OCI-LY1 (cell line): ENCODE results near the gene ZNF853.

Experiments
- H2AFZ ChIP-seq: fragments of 200-600 bp; sonication (generic), shearing (Covaris generic); 2 replicates; pipeline ENCODE4 v1.6.0; 2014; ENCODE audit warnings: antibody characterized with exemption, mild to moderate bottlenecking, low read length
- H3F3A ChIP-seq: fragments of 200-600 bp; sonication (generic), shearing (Covaris generic); 2 replicates; pipeline ENCODE4 v1.6.0; 2014; ENCODE audit warnings: mild to moderate bottlenecking, antibody characterized with exemption, low read length, moderate library complexity; ENCODE audit not compliant: insufficient read depth
- H3K27ac ChIP-seq: fragments of 200-600 bp; sonication (generic); 2 replicates; pipeline ENCODE4 v1.5.1; 2014; ENCODE audit warnings: low read length, mixed run types, mild to moderate bottlenecking, low read depth; ENCODE audit not compliant: poor library complexity, severe bottlenecking
- H3K27me3 ChIP-seq: fragments of 200-600 bp; sonication (generic); 2 replicates; pipeline ENCODE4 v1.6.0; 2014; ENCODE audit warnings: antibody characterized with exemption, mild to moderate bottlenecking, low read length, moderate library complexity; ENCODE audit not compliant: insufficient read depth
- H3K36me3 ChIP-seq: fragments of 200-600 bp; sonication (generic); 2 replicates; pipeline ENCODE4 v1.6.1; 2014; ENCODE audit warnings: mild to moderate bottlenecking, antibody characterized with exemption, low read length, moderate library complexity, mixed read lengths; ENCODE audit not compliant: insufficient read depth
- H3K4me1 ChIP-seq: fragments of 200-600 bp; sonication (generic); 2 replicates; pipeline ENCODE4 v1.5.1; 2014; ENCODE audit warnings: mild to moderate bottlenecking, low read length, moderate library complexity; ENCODE audit not compliant: insufficient read depth, severe bottlenecking
- H3K4me2 ChIP-seq: fragments of 200-600 bp; sonication (generic), shearing (Covaris generic); 2 replicates; pipeline ENCODE4 v1.6.1; 2014; ENCODE audit warnings: low read length
- H3K4me3 ChIP-seq: fragments of 200-600 bp; sonication (generic); 2 replicates; pipeline ENCODE4 v1.5.1; 2014; ENCODE audit warnings: low read length, low read depth, mild to moderate bottlenecking, mixed read lengths; ENCODE audit not compliant: poor library complexity, severe bottlenecking
- H3K79me2 ChIP-seq: fragments of 200-600 bp; shearing (Covaris generic); 2 replicates; pipeline ENCODE4 v1.6.1; 2016; ENCODE audit warnings: mixed run types, low read length, mixed read lengths; ENCODE audit not compliant: insufficient read depth
- H3K9ac ChIP-seq: fragments of 200-600 bp; sonication (generic), shearing (Covaris generic); 2 replicates; pipeline ENCODE4 v1.6.1; 2014; ENCODE audit warnings: mild to moderate bottlenecking, low read length, mixed read lengths
- H3K9me2 ChIP-seq: fragments of 200-600 bp; sonication (generic), shearing (Covaris generic); 2 replicates; pipeline ENCODE4 v1.6.1; 2014; ENCODE audit warnings: low read depth, mild to moderate bottlenecking, low read length, mixed read lengths
- H3K9me3 ChIP-seq: fragments of 200-600 bp; shearing (Covaris generic); 2 replicates; pipeline ENCODE4 v1.6.1; 2014; ENCODE audit warnings: low read length, mixed read lengths
- H4K20me1 ChIP-seq: fragments of 200-600 bp; sonication (generic), shearing (Covaris generic); 2 replicates; pipeline ENCODE4 v1.6.0; 2016; ENCODE audit warnings: mild to moderate bottlenecking, low read length; ENCODE audit not compliant: insufficient read depth
- CTCF ChIP-seq: fragments of 200-600 bp; sonication (generic), shearing (Covaris generic); IDR thresholded peaks from 2 replicates; pipeline ENCODE4 v1.5.1; 2017; ENCODE audit warnings: mild to moderate bottlenecking, antibody characterized with exemption, low read length, moderate library complexity, mixed read lengths
- EZH2 ChIP-seq: fragments of 200-600 bp; sonication (generic), shearing (Covaris generic); IDR thresholded peaks from 2 replicates; pipeline ENCODE4 v1.8.0; 2017; ENCODE audit warnings: borderline replicate concordance, mixed run types, mild to moderate bottlenecking, antibody characterized with exemption, low read length, moderate library complexity, mixed read lengths

Gene ZNF853

GRCh38 chr7:6654113-6654841, 38.9 kb downstream of the ZNF853 start:
- Histone ChIP-seq H3K9me3 (0 out of 2 replicates have a peak, but pooled peaks cover 4% of the 10 kb centered on the region), H3K27me3 (no peaks in the 10 kb centered on the region), H3K9me2 (no peaks in the 10 kb centered on the region), H2AFZ (no peak overlapping the region), H3K9ac (no peak overlapping the region), H3K4me1 (no peaks in the 10 kb centered on the region), H3K27ac (no peak overlapping the region), H3F3A (no peaks in the 10 kb centered on the region), H3K4me2 (no peak overlapping the region), H3K4me3 (no peak overlapping the region), H3K79me2 (no peaks in the 10 kb centered on the region), H4K20me1 (no peaks in the 10 kb centered on the region), H3K36me3 (peaks cover 57% of the 10 kb centered on the region)
- TF ChIP-seq CTCF, result no peak
- TF ChIP-seq EZH2, result no peak

- Histone ChIP-seq H2AFZ (no peak overlapping the region), H4K20me1 (no peaks in the 10 kb centered on the region), H3K27me3 (no peaks in the 10 kb centered on the region), H3K9me2 (no peaks in the 10 kb centered on the region), H3K4me1 (no peaks in the 10 kb centered on the region), H3K4me3 (no peak overlapping the region), H3K27ac (no peak overlapping the region), H3K36me3 (peaks cover 50% of the 10 kb centered on the region), H3K9me3 (0 out of 2 replicates have a peak, but pooled peaks cover 4% of the 10 kb centered on the region), H3K4me2 (no peak overlapping the region), H3K9ac (no peak overlapping the region), H3F3A (no peaks in the 10 kb centered on the region), H3K79me2 (no peaks in the 10 kb centered on the region)
- TF ChIP-seq CTCF (no peak), EZH2 (no peak)
Measured at GRCh38 chr7:6654842-6655610, 39.6 kb downstream of the ZNF853 start.

- H3K4me1 ChIP-seq, result no peaks in the 10 kb centered on the region
- no peak overlapping the region for H2AFZ ChIP-seq
- no peaks in the 10 kb centered on the region for H3K79me2 ChIP-seq
- H3K9me3 ChIP-seq, result no peaks in the 10 kb centered on the region
- H4K20me1 ChIP-seq, result no peaks in the 10 kb centered on the region
- H3K4me2 ChIP-seq, result no peak overlapping the region
- H3K9me2 ChIP-seq, result no peaks in the 10 kb centered on the region
- no peaks in the 10 kb centered on the region for H3K27me3 ChIP-seq
- no peak for TF ChIP-seq CTCF
- TF ChIP-seq EZH2, result no peak
- H3K4me3 ChIP-seq, result no peak overlapping the region
- peaks cover 42% of the 10 kb centered on the region for H3K36me3 ChIP-seq
- H3K9ac ChIP-seq, result no peak overlapping the region
- H3F3A ChIP-seq, result no peaks in the 10 kb centered on the region
- no peak overlapping the region for H3K27ac ChIP-seq
Measured at GRCh38 chr7:6655636-6656385, 40.4 kb downstream of the ZNF853 start.
